ENCODE measurements around the gene GH1.
"Not testable (repeated sequence)": the region's sequence is repeated elsewhere in the genome, so short reads cannot be mapped to it uniquely, and the experiment has no call there.

GH1 gene

GRCh38 chr17:63916566-63917185 lies 2.0 kb downstream of the GH1 start:
- no peak for ATAC-seq (ENCODE audit: insufficient read depth, low read depth)

GRCh38 chr17:63915753-63916152 lies 2.9 kb downstream of the GH1 start:
- not testable (repeated sequence) for H3K4me3 ChIP-seq (ENCODE audit: low read depth in 1 of 2, low read length in 2 of 2); H3K27me3 ChIP-seq (ENCODE audit: insufficient read depth, low read length, poor library complexity); H2AFZ ChIP-seq (ENCODE audit: low read depth, low read length); DNase-seq; H3K4me2 ChIP-seq (ENCODE audit: insufficient read depth, low read length); H3K9ac ChIP-seq (ENCODE audit: low read depth, low read length); H3K9me3 ChIP-seq (ENCODE audit: insufficient read depth, low read length, severe bottlenecking); H3K79me2 ChIP-seq (ENCODE audit: insufficient read depth, low read length); H4K20me1 ChIP-seq (ENCODE audit: insufficient read depth, low read length); ATAC-seq (ENCODE audit: insufficient read depth, low read depth); H3K4me1 ChIP-seq (ENCODE audit: insufficient read depth, low read length); H3K27ac ChIP-seq (ENCODE audit: low read length); H3K36me3 ChIP-seq (ENCODE audit: insufficient read depth, low read length)

More at GRCh38 chr17:63916566-63917185, 2.0 kb downstream of the GH1 start:
- Histone ChIP-seq H3K9me3 (ENCODE audit: insufficient read depth, low read length, severe bottlenecking) (no peaks in the 10 kb centered on the region), H3K4me3 (ENCODE audit: low read depth in 1 of 2, low read length in 2 of 2) (no peak overlapping the region), H3K4me1 (ENCODE audit: insufficient read depth, low read length) (0 out of 2 replicates have a peak, but pooled peaks cover 2% of the 10 kb centered on the region), H2AFZ (ENCODE audit: low read depth, low read length) (no peak overlapping the region), H3K27ac (ENCODE audit: low read length) (no peak overlapping the region), H3K36me3 (ENCODE audit: insufficient read depth, low read length) (no peaks in the 10 kb centered on the region), H4K20me1 (ENCODE audit: insufficient read depth, low read length) (no peaks in the 10 kb centered on the region), H3K9ac (ENCODE audit: low read depth, low read length) (no peak overlapping the region), H3K27me3 (ENCODE audit: insufficient read depth, low read length, poor library complexity) (peaks cover 2% of the 10 kb centered on the region), H3K79me2 (ENCODE audit: insufficient read depth, low read length) (no peaks in the 10 kb centered on the region), H3K4me2 (ENCODE audit: insufficient read depth, low read length) (no peak overlapping the region)
- no peak for DNase-seq
- no peak for TF ChIP-seq EZH2 (IDR thresholded peaks at IDR 0.05; ENCODE audit: borderline replicate concordance, low read depth, low read length, severe bottlenecking)
- TF ChIP-seq CTCF (IDR thresholded peaks at IDR 0.05; ENCODE audit: borderline replicate concordance, extremely low read depth, low read length, poor library complexity, severe bottlenecking) = no peak

- Histone ChIP-seq H2AFZ (ENCODE audit: low read depth, low read length) (no peak overlapping the region), H3K9ac (ENCODE audit: low read depth, low read length) (no peak overlapping the region), H3K9me3 (ENCODE audit: insufficient read depth, low read length, severe bottlenecking) (no peaks in the 10 kb centered on the region), H3K79me2 (ENCODE audit: insufficient read depth, low read length) (no peaks in the 10 kb centered on the region), H3K27me3 (ENCODE audit: insufficient read depth, low read length, poor library complexity) (peaks cover 2% of the 10 kb centered on the region), H4K20me1 (ENCODE audit: insufficient read depth, low read length) (no peaks in the 10 kb centered on the region), H3K27ac (ENCODE audit: low read length) (no peak overlapping the region), H3K36me3 (ENCODE audit: insufficient read depth, low read length) (no peaks in the 10 kb centered on the region), H3K4me2 (ENCODE audit: insufficient read depth, low read length) (no peak overlapping the region), H3K4me1 (ENCODE audit: insufficient read depth, low read length) (0 out of 2 replicates have a peak, but pooled peaks cover 2% of the 10 kb centered on the region), H3K4me3 (ENCODE audit: low read depth in 1 of 2, low read length in 2 of 2) (no peak overlapping the region)
- DNase-seq (no peak), ATAC-seq (ENCODE audit: insufficient read depth, low read depth) (no peak)
- TF ChIP-seq CTCF (IDR thresholded peaks at IDR 0.05; ENCODE audit: borderline replicate concordance, extremely low read depth, low read length, poor library complexity, severe bottlenecking) (no peak), EZH2 (IDR thresholded peaks at IDR 0.05; ENCODE audit: borderline replicate concordance, low read depth, low read length, severe bottlenecking) (no peak)
These were observed 4.2 kb downstream of the GH1 start for GRCh38 chr17:63914471-63914870.

GRCh38 chr17:63911657-63912100 lies 7.0 kb downstream of the GH1 start:
- DNase-seq = peak; percentile 73
- Histone ChIP-seq H3K27me3 (ENCODE audit: insufficient read depth, low read length, poor library complexity) (peaks cover 2% of the 10 kb centered on the region), H3K36me3 (ENCODE audit: insufficient read depth, low read length) (no peaks in the 10 kb centered on the region), H3K9ac (ENCODE audit: low read depth, low read length) (no peak overlapping the region), H2AFZ (ENCODE audit: low read depth, low read length) (no peak overlapping the region), H4K20me1 (ENCODE audit: insufficient read depth, low read length) (no peaks in the 10 kb centered on the region), H3K4me3 (ENCODE audit: low read depth in 1 of 2, low read length in 2 of 2) (no peak overlapping the region), H3K27ac (ENCODE audit: low read length) (no peak overlapping the region), H3K9me3 (ENCODE audit: insufficient read depth, low read length, severe bottlenecking) (no peaks in the 10 kb centered on the region), H3K4me1 (ENCODE audit: insufficient read depth, low read length) (no peaks in the 10 kb centered on the region), H3K4me2 (ENCODE audit: insufficient read depth, low read length) (no peak overlapping the region), H3K79me2 (ENCODE audit: insufficient read depth, low read length) (no peaks in the 10 kb centered on the region)
- peak; percentile 85 for ATAC-seq (ENCODE audit: insufficient read depth, low read depth)
- no peak for TF ChIP-seq EZH2 (IDR thresholded peaks at IDR 0.05; ENCODE audit: borderline replicate concordance, low read depth, low read length, severe bottlenecking)
- peak; percentile 72 for TF ChIP-seq CTCF (IDR thresholded peaks at IDR 0.05; ENCODE audit: borderline replicate concordance, extremely low read depth, low read length, poor library complexity, severe bottlenecking)
